ENCODE results near the gene DVL1. TPM values are rescaled to one million over a fixed set of nuclear protein-coding genes. Genes with fewer than 3 reads are reported as not detected.

DVL1 gene
- total and polyA plus RNA-seq, 9 of the 15 experiments (the other 6 are each of a cell fraction or from before 2014, with no cell fraction given) = 0.62 to 135 (median 24.3) TPM

GRCh38 chr1:1367315-1367714 is 18.1 kb upstream of the DVL1 start (continued):
- no peak for TF ChIP-seq POLR3A (IDR thresholded peaks at IDR 0.05; ENCODE audit: borderline replicate concordance, extremely low read depth, insufficient read depth, insufficient read length)
- no peak for TF ChIP-seq ZNF41 (CRISPR knock-in tag; conservative IDR thresholded peaks at IDR 0.05)
- TF ChIP-seq HDAC1 (IDR thresholded peaks at IDR 0.05) = 0 out of 4 replicates have a peak, but pooled peaks of 1 of the 2 experiments have one; percentile 36
- TF ChIP-seq HOMEZ (CRISPR knock-in tag; IDR thresholded peaks at IDR 0.05) = no peak
- TF ChIP-seq NFXL1 (CRISPR knock-in tag; IDR thresholded peaks at IDR 0.05) = no peak
- no peak for TF ChIP-seq ZSCAN29 (IDR thresholded peaks at IDR 0.05)
- no peak for TF ChIP-seq MBD2 (IDR thresholded peaks at IDR 0.05; ENCODE audit: borderline replicate concordance, low read depth)
- no peak for TF ChIP-seq HCFC1 (IDR thresholded peaks at IDR 0.05; ENCODE audit: low read depth, low read length)
- no peak for TF ChIP-seq FUS (optimal IDR thresholded peaks at IDR 0.05; ENCODE audit: low read depth, low read length)
- no peak for TF ChIP-seq SOX6 (IDR thresholded peaks at IDR 0.05)
- TF ChIP-seq RBFOX2 (IDR thresholded peaks at IDR 0.05; ENCODE audit: low read depth, low read length) = no peak

- in situ Hi-C loops (cut with MboI) (loop anchor here (10.0 kb wide), 1 partner anchor 548 kb away; the partner anchor contains the start of genes CALML6 and TMEM52), intact Hi-C loops (cut with micrococcal nuclease) (no loop called here)
- no peak for DNase-seq (ENCODE audit: extremely low read depth in 1 of 4, low spot score in 3 of 4)
- TF ChIP-seq HDAC1 (IDR thresholded peaks at IDR 0.05) (peak in 1 of 2 experiments; percentile 31; a peak in 1 of 4 replicates), HNRNPUL1 (IDR thresholded peaks at IDR 0.05; ENCODE audit: low read length) (no peak), NCOA1 (IDR thresholded peaks at IDR 0.05; ENCODE audit: low read depth) (peak; percentile 25; the same call in 1 of the 2 replicates), ELK3 (CRISPR knock-in tag; IDR thresholded peaks at IDR 0.05) (no peak), KDM5B (IDR thresholded peaks at IDR 0.05; ENCODE audit: insufficient replicate concordance, low read depth, low read length) (no peak)
- no peak overlapping the region for H2AFZ ChIP-seq (ENCODE audit: low read depth, low read length)
- H3K9me3 ChIP-seq (replicated peaks; ENCODE audit: control insufficient read depth, insufficient read depth, low read depth, low read length) = peaks cover 10% of the 10 kb centered on the region
- CTCF ChIA-PET (ENCODE audit: low intra/inter-chr PET ratio) = no interaction called here
- H3K9ac ChIP-seq (ENCODE audit: insufficient read depth in 1 of 2, low read depth in 2 of 2, low read length in 2 of 2) = no peak overlapping the region
- H3K4me3 ChIP-seq = no peak overlapping the region
- H3K27ac ChIP-seq (ENCODE audit: extremely low read depth, low read depth, low read length) = no peak overlapping the region
- H3K4me2 ChIP-seq (ENCODE audit: insufficient read depth, low read length) = no peak overlapping the region
- H3K36me3 ChIP-seq (ENCODE audit: control insufficient read depth, insufficient read depth, low read length) = peaks cover 5% of the 10 kb centered on the region; the same call in 2 of the 3 replicates
- WGBS (ENCODE audit: insufficient coverage, low coverage, missing lambda C conversion rate) = 57% methylated on average over 3 of the region's 3 CpGs
- peaks cover 5 to 17% of the 10 kb centered on the region in 2 experiments for H3K4me1 ChIP-seq (replicated peaks in 1 of 2; ENCODE audit: control insufficient read depth in 2 of 2, insufficient read depth in 2 of 2, low read length in 2 of 2)
- peaks cover 5% of the 10 kb centered on the region for H3K9me1 ChIP-seq (ENCODE audit: control insufficient read depth, insufficient read depth, low read length)
- peaks cover 2% of the 10 kb centered on the region; the same call in 1 of the 3 replicates for H3K79me2 ChIP-seq (ENCODE audit: control insufficient read depth, insufficient read depth, low read length)
- no peaks in the 10 kb centered on the region for H3K27me3 ChIP-seq (ENCODE audit: control insufficient read depth in 2 of 2, insufficient read depth in 2 of 2, low read length in 2 of 2)
- ATAC-seq = no peak
- BruUV-seq (replicated peaks) = no TSS peak
- POLR2A ChIA-PET = no interaction called here
- peaks cover 3% of the 10 kb centered on the region; the same call in 1 of the 2 replicates for H4K20me1 ChIP-seq (replicated peaks; ENCODE audit: control insufficient read depth, insufficient read depth, low read length)
- no peak for FAIRE-seq
Observed at GRCh38 chr1:1366699-1367066, 17.5 kb upstream of the DVL1 start.
